Renal cortex interstitium (tissue), 11 donors: ENCODE data around the gene EZH2. TPM values are rescaled to one million over a fixed set of nuclear protein-coding genes. Genes with fewer than 3 reads are reported as not detected.

Experiments
- DNase-seq, 11 donors: peaks; one replicate each; pipeline ENCODE4 v3.0.0-alpha.2; 2013; ENCODE audit warnings: low read depth in 9 of 11, low spot score in 4 of 11; ENCODE audit errors: extremely low read depth in 1 of 11
- polyA plus RNA-seq, 3 donors: library from polyadenylated mRNA; unstranded; fragments of 120-200 nt; gene quantifications; one replicate each; pipeline ENCODE4 v1.2.1, GENCODE V29; 2013; ENCODE audit not compliant: insufficient read length in 3 of 3

The EZH2 gene
- polyA plus RNA-seq, 3 donors: 40.4 to 44.6 (median 42.6) TPM

- DNase-seq: no peak
Measured at GRCh38 chr7:148825338-148825737, 58.8 kb downstream of the EZH2 start.

- no peak for DNase-seq
Measured at GRCh38 chr7:148824864-148825263, 59.2 kb downstream of the EZH2 start.

DNA sequence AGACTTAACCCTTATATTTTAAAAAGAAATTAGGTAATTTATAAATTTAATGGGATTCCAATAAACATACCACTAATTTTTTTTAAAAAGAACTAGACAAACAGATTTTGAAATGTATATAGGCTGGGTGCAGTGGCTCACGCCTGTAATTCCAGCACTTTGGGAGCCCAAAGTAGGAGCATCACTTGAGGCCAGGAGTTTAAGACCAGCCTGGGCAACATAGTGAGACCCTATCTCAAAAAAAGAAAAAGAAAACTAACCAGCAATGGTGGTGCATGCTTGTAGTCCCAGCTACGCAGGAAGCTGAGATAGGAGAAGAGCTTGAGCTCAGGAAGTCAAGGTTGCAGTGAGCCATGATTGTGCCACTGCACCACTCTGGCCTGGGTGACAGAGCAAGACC, 62.7 kb downstream of the EZH2 start:
- no peak for DNase-seq

- DNase-seq: no peak
Measured at GRCh38 chr7:148819697-148820360, 64.3 kb downstream of the EZH2 start.

DNA sequence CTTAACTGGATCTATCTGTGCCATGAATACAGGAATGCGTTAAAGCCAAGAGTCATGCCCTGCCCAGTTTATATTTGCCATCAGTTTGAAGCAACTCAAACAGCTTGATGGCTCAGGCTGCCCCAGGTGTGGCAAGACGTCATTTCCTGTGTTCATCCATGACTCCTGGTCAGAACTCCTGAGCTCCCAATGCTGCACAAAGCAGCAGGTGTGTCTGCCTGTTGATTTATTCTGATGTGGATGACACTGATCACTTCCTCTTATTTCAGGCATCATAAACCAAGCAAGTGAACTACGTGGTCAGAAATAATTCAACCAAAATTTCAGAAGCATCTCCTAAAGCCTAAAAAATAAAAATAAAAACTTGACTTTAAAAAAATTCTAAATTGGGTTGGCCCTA, 68.5 kb downstream of the EZH2 start:
- DNase-seq: no peak

DNA sequence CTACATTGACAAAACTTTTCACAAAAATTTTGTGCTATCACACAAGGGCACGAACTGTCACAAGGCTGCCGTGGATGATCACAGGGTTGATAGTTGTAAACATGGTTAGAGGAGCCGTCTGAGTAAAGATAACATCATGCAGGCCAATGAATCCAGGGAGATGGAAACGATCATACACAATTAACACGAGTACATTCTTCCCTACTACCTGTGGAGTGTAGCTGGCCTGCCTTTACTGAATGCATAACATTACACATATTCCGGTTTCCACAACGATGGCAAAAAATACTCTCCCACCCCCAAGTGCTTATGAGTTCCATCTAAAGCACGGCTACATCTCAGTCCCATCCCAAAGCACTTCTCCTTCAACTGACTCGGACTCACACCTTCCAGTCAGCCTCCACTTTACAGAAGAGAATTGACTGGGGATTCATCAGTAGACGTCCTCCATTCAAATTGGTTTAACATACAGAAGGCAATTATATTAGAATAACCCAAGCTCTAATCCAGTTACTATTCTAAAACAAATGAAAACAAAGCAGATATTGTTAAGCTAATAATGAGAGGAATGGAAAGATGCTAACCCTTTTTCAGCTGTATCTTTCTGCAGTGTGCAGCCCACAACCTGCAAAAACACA, 69.0 kb downstream of the EZH2 start:
- DNase-seq: no peak

GRCh38 chr7:148813890-148814289, 70.2 kb downstream of the EZH2 start:
- no peak for DNase-seq

DNA sequence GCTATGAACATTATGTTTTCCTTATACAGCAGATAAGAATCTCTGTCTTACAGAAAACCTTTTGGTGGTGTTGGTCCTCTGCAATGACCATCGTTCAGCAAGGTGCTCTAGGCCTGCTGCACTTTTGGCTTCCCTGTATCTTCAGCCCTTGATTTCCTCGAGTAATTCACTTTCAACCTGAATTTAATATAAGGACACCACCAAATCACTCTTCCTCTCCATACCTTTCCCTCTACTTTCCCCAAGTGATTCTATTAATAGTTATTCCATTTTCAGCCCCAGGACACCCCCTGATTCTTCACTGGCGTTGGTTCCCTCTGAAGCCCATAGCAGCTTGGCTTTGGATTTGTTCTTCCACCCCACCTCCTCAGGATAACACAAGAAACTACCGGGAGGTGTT, 72.2 kb downstream of the EZH2 start:
- DNase-seq: no peak

DNA sequence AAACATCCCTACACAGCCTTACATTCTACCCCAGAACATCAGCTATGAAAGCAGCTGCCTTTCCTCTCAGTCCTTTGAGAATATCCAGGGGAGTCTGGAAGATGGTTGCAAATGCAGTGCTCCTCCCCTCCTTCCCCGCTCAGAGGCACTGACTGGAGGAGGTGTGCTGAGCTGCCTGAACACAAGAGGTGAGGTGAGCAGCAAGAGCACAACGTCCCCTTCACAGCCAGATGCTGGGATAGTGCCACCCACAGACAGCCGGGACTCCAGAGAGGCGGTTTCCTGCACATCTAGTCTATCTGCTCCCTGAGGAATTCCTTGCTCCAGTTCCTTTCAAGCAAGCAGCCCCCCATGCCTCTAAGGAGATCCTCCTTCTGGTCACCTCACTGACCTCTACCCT, 74.2 kb downstream of the EZH2 start:
- DNase-seq: no peak

DNA sequence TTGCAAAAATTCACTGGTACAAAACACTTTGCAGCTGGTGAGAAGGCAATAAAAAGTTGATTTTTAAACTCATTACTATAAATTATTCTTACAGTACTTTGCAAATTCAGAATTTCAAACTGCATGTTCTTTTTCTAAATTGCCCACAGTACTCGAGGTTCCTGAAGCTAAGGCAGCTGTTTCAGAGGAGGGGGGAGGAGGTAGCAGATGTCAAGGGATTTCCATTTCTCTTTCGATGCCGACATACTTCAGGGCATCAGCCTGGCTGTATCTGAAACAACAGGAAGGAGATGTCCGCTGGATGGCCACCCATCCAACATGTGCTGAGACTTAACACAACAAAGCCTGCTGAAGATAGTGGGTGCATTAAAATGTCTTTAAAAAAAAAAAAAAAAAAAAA, 76.7 kb downstream of the EZH2 start:
- DNase-seq: no peak

DNA sequence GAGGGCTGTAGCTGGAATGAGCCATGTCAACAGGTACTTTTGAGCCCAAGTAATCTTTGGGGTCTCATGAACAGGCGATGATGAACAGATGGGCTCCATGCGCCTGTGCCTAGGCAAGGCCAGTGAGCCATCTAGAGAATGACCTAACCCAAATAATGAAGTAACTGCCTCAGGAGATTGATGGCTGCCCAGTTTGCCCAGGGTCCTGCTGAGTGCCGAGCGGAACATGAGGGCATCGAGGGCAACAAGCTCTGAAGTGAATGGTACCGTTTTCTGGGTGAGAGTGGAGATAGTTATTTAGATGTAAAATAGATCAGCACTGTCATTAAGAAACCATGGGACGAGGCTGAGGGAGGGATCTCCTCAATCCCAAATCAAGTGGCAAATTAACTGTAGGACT, 77.9 kb downstream of the EZH2 start:
- DNase-seq: no peak

- DNase-seq: no peak
Measured at GRCh38 chr7:148804343-148805235, 79.5 kb downstream of the EZH2 start.

GRCh38 chr7:148803094-148803493, 81.0 kb downstream of the EZH2 start:
- no peak for DNase-seq

DNA sequence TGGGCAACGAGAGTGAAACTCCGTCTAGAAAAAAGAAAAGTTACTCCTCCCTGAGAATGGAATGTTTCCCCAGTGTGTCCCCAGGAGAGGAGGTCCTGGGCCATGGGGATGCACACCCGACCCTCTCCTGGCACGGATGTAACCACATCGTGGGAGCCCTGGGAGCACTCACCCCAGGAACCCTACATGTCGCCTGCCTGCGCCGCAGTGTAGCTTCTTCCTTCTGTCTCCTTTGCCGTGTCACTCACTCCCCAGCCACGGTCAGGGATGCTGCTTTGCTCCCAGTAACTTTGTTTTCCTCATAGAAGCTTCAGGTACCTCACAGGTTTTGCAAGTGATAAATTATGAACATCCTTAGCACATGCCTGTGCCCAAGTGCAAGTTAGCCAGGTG, 82.0 kb downstream of the EZH2 start:
- no peak for DNase-seq

DNA sequence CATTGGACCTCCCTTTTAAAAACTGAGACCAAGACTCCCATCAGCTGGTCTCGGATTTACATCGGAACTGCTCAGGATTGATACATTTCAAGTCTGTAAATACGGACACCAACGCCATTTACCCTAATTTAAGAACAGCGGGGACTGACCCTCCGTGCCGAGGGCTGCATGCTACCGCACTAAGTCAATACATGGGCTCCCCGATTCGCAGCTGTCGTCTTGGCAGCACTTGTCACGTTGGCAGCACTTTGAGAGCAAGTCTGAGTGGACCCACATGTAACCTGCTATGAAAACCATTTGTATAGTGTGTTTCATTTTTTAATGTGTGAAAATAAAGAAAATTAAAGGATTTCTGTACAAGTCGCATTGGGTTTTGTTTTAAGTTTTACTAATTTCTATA, 83.4 kb downstream of the EZH2 start:
- DNase-seq: no peak

GRCh38 chr7:148799893-148800555, 84.1 kb downstream of the EZH2 start:
- no peak for DNase-seq

- no peak for DNase-seq
Measured at GRCh38 chr7:148796841-148797240, 87.2 kb downstream of the EZH2 start.

DNA sequence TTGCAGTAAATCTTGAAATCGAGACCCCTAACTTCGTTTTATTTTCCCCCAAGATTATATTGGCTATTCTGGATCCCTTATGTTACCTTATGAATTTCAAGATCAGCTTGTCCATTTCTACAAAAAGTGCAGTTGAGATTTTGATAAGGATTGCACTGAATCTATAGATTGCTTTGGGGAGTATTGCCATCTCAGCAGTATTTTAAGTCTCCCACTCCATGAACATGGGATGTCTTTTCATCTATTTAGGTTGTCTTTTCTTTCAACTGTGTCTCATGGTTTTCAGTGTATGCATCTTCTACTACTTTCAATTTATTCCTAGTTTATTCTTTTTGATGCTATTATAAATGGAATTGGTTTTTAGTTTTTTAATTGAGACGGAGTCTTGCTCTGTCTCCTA, 89.6 kb downstream of the EZH2 start:
- no peak for DNase-seq

DNA sequence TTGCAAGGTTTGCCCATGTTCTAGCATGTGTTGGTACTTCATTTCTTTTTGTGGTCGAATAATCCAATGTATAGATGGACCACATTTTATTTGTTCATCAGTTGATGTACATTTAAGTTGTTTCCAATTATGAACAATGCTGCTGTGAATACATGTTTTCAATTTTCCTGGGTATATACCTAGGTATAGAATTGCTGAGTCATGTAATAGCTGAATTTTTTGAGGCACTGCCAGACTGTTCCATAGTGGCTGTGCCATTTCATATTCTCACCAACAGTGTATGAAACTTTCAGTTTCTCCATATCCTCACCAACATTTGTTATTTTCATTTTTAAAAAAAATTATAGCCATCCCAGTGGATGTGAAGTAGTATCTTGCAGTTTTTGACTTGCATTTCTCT, 90.5 kb downstream of the EZH2 start:
- no peak for DNase-seq

- DNase-seq: no peak
Measured at GRCh38 chr7:148791546-148791945, 92.5 kb downstream of the EZH2 start.
